HG02759 (cell line): Measurements from ENCODE around the gene BCCIP.

Source experiments
- ATAC-seq: cut with Tn5 transposase; IDR thresholded peaks from one replicate; pipeline ENCODE4 v1.9.1; 2021; ENCODE audit warnings: mild to moderate bottlenecking, moderate library complexity; ENCODE audit not compliant: unreplicated experiment

BCCIP gene

GRCh38 chr10:125883211-125883610 lies 59.9 kb downstream of the BCCIP start:
- no peak for ATAC-seq
